ENCODE data around the gene SMIM43.
A peak's percentile ranks its signal among the peaks of the same experiment; 100 is the strongest.

Gene SMIM43

DNA sequence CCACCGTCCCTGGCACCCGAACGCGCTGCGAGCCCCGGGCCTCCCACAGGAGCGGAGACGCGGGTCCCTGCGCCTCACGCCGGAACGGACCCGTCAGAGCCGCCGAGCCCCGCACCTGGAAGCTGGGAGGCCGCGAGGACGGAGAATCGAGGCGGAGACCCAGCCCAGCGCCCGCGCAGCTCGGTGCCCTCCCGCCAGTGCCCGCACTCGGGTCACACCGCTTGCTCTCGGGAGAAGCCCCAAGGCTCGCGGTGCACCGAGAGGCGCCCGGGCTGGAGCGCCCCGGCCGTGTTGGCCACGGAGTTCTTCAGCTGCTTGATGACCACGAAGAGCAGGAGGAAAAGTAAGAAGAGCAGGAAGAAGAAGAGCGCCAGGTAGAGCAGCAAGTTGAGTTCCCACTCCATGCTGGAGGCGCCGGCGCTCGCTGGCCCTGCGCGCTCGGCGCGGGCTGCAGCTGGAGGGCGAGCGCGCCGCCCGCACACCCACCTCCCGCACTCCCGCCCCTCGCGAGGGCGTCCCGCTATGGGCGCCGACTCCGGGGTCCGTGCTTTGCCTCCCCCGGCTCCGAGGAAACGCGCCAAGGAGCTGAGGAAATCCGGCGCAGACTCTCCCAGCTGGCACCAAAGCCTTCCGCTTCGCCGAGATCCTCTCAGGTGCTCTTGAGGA is at the start of gene SMIM43:
TSS of gene SMIM43 (minus strand) at position 463 of the 666 bp plus-strand sequence. CDS start at position 404, 59 bp downstream.
- no peak for DNase-seq (ENCODE audit: extremely low read depth, low read depth)
- H3K4me3 ChIP-seq (replicated peaks; ENCODE audit: low read depth, low read length) = peak within 1 kb of the TSS; percentile 55
- TF ChIP-seq, protein P1, sequence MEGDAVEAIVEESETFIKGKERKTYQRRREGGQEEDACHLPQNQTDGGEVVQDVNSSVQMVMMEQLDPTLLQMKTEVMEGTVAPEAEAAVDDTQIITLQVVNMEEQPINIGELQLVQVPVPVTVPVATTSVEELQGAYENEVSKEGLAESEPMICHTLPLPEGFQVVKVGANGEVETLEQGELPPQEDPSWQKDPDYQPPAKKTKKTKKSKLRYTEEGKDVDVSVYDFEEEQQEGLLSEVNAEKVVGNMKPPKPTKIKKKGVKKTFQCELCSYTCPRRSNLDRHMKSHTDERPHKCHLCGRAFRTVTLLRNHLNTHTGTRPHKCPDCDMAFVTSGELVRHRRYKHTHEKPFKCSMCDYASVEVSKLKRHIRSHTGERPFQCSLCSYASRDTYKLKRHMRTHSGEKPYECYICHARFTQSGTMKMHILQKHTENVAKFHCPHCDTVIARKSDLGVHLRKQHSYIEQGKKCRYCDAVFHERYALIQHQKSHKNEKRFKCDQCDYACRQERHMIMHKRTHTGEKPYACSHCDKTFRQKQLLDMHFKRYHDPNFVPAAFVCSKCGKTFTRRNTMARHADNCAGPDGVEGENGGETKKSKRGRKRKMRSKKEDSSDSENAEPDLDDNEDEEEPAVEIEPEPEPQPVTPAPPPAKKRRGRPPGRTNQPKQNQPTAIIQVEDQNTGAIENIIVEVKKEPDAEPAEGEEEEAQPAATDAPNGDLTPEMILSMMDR (IDR thresholded peaks at IDR 0.05; ENCODE audit: low read depth, low read length, missing control alignments) = no peak

DNA sequence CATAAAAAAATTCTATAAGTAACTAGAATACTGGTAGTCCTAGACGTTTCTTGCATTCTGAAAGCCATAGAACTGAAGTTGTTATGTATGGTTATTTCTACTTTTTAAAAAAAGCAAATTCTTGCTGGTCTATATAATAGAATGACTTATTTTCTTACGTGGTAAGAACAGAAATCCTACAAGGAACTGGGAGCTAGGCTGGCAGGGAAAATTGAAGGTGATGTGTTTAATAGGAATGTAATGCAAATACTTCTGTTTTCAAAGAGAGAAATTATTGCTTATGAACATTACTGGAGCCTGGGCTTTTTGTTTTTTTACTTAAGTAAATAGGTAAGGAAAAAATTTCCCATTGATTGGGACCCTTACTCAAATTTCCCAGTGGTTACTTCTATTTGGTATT is 49.8 kb upstream of the SMIM43 start:
- H3K4me3 ChIP-seq (replicated peaks; ENCODE audit: low read depth, low read length) = no peak overlapping the region
- DNase-seq (ENCODE audit: extremely low read depth, low read depth) = no peak
- TF ChIP-seq, protein P1 (IDR thresholded peaks at IDR 0.05; ENCODE audit: low read depth, low read length, missing control alignments) = no peak

DNA sequence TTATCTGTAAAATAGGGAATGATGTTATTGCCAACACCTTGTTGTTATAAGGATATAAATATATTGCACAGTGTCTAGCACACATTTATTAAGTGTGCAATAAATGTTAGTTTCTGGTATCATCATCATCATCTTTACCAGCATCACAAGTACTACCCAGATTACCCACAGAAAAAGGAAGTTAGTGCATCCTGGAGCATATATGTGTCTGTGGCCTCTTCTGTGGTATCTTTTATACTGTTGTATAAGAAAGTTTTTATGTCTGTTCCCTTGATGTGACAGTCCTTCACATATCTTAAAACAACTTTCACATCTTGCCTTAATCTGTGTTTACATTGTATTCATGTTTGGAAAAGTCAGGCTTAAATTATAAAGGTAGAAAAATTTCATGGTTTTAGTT is 46.2 kb upstream of the SMIM43 start:
- no peak overlapping the region for H3K4me3 ChIP-seq (replicated peaks; ENCODE audit: low read depth, low read length)
- TF ChIP-seq, protein P1 (IDR thresholded peaks at IDR 0.05; ENCODE audit: low read depth, low read length, missing control alignments) = no peak
- DNase-seq (ENCODE audit: extremely low read depth, low read depth) = no peak

DNA sequence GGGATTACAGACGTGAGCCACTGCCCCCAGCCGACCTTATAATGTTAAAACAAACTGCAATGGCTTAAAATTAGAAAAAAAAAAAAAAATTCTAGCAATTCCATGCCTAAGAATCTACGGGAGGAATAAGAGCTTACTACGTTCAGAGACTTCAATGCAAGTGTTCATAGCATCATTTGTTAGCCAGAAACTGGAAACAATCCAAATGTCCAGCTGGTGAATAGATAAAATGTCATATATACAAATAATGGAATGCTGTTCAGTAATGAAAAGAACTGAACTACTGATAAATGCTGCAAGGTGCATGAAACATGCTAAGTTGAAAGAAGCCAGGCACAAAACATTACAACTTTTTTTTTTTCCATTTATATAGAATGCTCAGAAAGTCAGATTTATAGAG is 41.4 kb upstream of the SMIM43 start:
- no peak overlapping the region for H3K4me3 ChIP-seq (replicated peaks; ENCODE audit: low read depth, low read length)
- TF ChIP-seq, protein P1 (IDR thresholded peaks at IDR 0.05; ENCODE audit: low read depth, low read length, missing control alignments) = no peak
- DNase-seq (ENCODE audit: extremely low read depth, low read depth) = no peak

DNA sequence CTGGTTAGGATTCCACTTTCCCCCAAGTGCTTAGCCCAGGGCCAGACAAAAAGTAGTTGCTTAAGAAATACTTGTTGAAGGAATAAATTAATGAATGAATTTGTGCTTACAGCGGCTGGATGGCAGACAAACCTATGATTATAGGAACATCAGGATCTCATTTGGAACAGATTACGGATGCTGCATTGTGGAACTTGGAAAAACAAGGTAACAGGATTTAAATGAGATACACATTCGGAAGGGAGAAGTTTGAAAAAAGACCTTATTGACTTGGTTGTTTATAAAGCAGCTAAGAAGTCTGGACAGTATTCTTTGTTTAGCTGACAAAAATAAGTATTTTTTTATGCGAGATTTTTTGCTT is 36.7 kb upstream of the SMIM43 start:
- H3K4me3 ChIP-seq (replicated peaks; ENCODE audit: low read depth, low read length) = peak overlapping the region; percentile 96
- DNase-seq (ENCODE audit: extremely low read depth, low read depth) = no peak
- TF ChIP-seq, protein P1 (IDR thresholded peaks at IDR 0.05; ENCODE audit: low read depth, low read length, missing control alignments) = no peak

DNA sequence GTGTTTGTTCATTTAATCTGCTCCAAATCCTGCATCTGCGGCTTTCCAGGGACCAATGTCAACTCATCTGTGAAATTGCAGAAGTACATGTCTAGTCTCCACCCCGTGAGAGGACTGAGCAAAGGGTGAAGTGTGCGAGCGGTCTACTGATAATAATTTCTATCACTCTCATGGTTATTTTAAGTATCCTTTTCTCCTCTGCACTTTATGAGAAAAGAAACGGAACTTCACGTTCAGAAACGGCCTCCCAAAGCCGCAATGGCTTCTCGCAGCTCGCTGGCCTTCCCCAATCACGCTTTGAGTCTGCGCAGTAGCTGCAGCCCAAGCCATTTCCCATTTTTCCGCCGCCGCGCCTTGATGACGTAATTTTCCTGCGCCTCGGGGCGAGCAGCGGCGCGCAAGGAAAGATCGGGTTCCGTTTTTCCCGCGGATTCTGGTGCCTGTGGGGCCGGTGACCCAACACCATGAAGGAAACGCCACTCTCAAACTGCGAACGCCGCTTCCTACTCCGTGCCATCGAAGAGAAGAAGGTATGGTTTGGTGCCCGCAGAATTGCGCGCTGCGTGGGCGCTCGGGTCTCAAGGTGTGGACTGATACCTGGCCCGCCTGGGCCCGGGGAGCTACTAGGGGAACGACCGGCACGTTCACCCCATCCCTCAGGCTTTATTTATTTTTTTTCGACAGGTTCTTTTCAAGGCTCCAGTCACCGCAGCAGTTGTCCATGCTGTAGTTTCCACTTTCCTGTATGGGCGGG is 36.2 kb upstream of the SMIM43 start, which contains the start of gene EXOSC9:
TSS of gene EXOSC9 (plus strand) at position 363 of the 754 bp plus-strand sequence. CDS start at position 465, 102 bp downstream.
- TF ChIP-seq, protein P1 (IDR thresholded peaks at IDR 0.05; ENCODE audit: low read depth, low read length, missing control alignments) = no peak
- peak within 1 kb of the TSS; percentile 96 for H3K4me3 ChIP-seq (replicated peaks; ENCODE audit: low read depth, low read length)
- peak; percentile 83 for DNase-seq (ENCODE audit: extremely low read depth, low read depth)

Measured in HFF-Myc (cell line).